ENCODE data around the gene EPS8L3.

The EPS8L3 gene

DNA sequence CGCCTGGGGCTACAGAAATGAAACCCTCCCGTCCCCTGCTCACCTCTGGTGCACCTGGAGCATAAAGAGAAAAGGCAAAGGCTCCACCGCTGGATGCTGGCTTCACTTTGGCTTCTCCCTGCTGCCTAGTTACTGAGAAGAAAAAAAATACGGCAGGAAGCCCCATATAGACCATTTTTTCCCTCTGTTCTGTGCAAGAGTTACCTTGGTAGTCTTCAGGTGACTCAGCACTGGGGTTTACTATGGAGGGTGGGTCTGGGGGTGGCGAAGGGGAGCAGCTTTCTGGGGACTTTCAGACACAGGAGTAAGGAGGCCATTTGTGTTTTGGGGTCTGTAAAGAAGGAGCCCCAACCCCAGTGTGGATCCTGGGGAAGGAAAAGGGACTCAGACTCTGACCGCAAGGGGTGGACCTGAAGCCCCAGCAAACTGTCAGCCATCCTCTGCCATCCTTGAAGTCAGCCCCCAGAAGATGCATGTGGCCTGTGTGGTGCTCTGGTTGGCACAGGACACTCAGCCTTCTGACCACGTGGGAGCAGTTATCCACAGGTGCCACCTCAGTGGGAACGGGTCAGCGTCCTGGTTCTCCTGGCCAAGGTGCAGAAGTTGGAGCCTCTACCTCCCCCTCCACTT is 25.9 kb upstream of the EPS8L3 start:
- TF ChIP-seq CTCF (IDR thresholded peaks at IDR 0.05; ENCODE audit: insufficient read depth, low read depth, low read length, missing control alignments), result no peak
- no peak overlapping the region for H3K4me3 ChIP-seq (ENCODE audit: low read length)
- no peak for DNase-seq (ENCODE audit: low read depth)

GRCh38 chr1:109788695-109789521 is 25.2 kb upstream of the EPS8L3 start:
- DNase-seq (ENCODE audit: low read depth), result no peak
- no peak overlapping the region for H3K4me3 ChIP-seq (ENCODE audit: low read length)
- TF ChIP-seq CTCF (IDR thresholded peaks at IDR 0.05; ENCODE audit: insufficient read depth, low read depth, low read length, missing control alignments), result peak; percentile 33

DNA sequence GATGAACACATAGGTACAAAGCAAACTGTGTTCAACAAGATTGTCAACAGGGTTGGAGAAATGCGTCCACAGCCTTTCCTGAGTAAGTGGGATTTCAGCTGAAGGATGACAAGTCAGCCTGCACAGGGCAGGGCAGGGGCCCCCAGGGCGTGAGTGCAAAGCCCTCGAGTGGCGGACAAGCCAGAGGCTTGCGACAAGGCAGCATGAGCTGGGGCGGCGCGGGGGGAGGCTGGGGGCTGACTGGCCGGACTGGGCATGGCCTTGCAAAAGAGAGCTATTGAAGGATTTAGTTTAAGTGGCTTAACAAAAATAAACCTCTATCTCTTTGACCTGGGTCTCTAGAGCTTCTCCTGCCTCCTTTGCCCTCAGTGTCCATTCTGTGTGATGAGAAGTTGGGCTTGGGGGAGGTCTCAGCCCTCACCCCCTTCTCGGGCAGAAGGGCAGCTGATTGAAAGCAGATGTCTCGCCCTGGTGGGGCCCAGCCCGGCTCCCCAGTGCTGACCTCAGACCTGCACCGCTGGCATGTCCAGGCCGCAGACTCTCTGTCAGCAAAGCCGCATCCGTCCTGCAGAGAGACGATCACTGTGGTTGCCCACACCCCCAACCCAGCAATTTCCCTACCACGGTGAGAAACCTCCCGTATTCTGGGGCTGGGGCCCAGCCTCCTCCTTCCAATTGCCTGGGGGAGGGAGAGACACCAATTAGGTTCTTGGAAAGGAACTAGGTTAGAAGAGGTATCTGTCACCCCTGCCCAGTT is 24.3 kb upstream of the EPS8L3 start:
- no peak for TF ChIP-seq CTCF (IDR thresholded peaks at IDR 0.05; ENCODE audit: insufficient read depth, low read depth, low read length, missing control alignments)
- no peak overlapping the region for H3K4me3 ChIP-seq (ENCODE audit: low read length)
- no peak for DNase-seq (ENCODE audit: low read depth)

- no peak for TF ChIP-seq CTCF (IDR thresholded peaks at IDR 0.05; ENCODE audit: insufficient read depth, low read depth, low read length, missing control alignments)
- no peak overlapping the region for H3K4me3 ChIP-seq (ENCODE audit: low read length)
- DNase-seq (ENCODE audit: low read depth), result peak; percentile 71
These were observed 23.6 kb upstream of the EPS8L3 start for GRCh38 chr1:109787211-109787844.

- DNase-seq (ENCODE audit: low read depth), result peak; percentile 34
- no peak for TF ChIP-seq CTCF (IDR thresholded peaks at IDR 0.05; ENCODE audit: insufficient read depth, low read depth, low read length, missing control alignments)
- no peak overlapping the region for H3K4me3 ChIP-seq (ENCODE audit: low read length)
These were observed 22.9 kb upstream of the EPS8L3 start for GRCh38 chr1:109786531-109787021.

DNA sequence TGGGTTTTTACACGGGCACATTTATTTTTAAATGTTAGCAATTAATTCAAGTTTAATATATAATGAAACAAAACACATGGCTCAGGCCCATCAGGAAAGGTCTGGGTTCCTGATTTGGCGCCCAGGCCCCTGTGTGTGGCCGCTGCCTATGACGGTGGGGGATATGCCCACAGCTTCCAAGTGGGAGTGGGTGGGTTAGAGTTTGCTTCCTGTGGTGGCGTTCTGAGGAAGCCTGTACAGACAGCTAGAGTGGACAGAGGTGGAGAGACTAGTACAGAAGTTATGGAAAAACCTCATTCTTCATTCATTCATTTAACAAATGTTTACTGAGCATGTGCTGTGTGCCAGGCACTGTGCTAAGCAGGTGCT is 22.4 kb upstream of the EPS8L3 start:
- no peak for TF ChIP-seq CTCF (IDR thresholded peaks at IDR 0.05; ENCODE audit: insufficient read depth, low read depth, low read length, missing control alignments)
- DNase-seq (ENCODE audit: low read depth), result no peak
- H3K4me3 ChIP-seq (ENCODE audit: low read length), result no peak overlapping the region
